H1 (cell line): ENCODE results near the gene DEPDC1. TPM values are rescaled to one million over a fixed set of nuclear protein-coding genes. Genes with fewer than 3 reads are reported as not detected.

Source experiments
- CTCF ChIA-PET: fragments of 300-600 bp; sonication (Branson Sonifier 250); formaldehyde crosslinking; loops from one replicate; lab custom pipeline; 2021; ENCODE audit not compliant: partially characterized antibody; lab: Charles Lee
- POLR2A ChIA-PET: fragments of 300-600 bp; sonication (Branson Sonifier 250); formaldehyde crosslinking; loops from one replicate; lab custom pipeline; 2021; ENCODE audit warnings: inconsistent platforms; ENCODE audit not compliant: partially characterized antibody; lab: Charles Lee
- DNase-seq, 2 experiments: peaks; one replicate each; pipeline versions ENCODE4 v3.0.0 to v3.0.0-alpha.2; 2010 to 2022; ENCODE audit warnings: low spot score in 2 of 2, low read depth in 1 of 2, mixed read lengths in 1 of 2
- FAIRE-seq: peaks from 2 replicates; lab custom pipeline; 2011; peaks lifted over from hg19 to GRCh38; lab: Jason Lieb, UNC
- H2AFZ ChIP-seq: 2 replicates; pipeline ENCODE4 v1.8.1; 2012; ENCODE audit warnings: low read length, inconsistent platforms
- H2AK5ac ChIP-seq: 2 replicates; pipeline ENCODE4 v1.6.1; 2013; ENCODE audit warnings: low read depth, low read length
- H2BK120ac ChIP-seq: replicated peaks from 2 replicates; pipeline ENCODE3; 2013; ENCODE audit warnings: low read depth, low read length, inconsistent platforms
- H2BK12ac ChIP-seq: 2 replicates; pipeline ENCODE4 v1.6.1; 2013; ENCODE audit warnings: low read depth, low read length
- H2BK15ac ChIP-seq: 2 replicates; pipeline ENCODE4 v1.6.1; 2013; ENCODE audit warnings: low read length
- H2BK20ac ChIP-seq: 2 replicates; pipeline ENCODE4 v1.6.1; 2013; ENCODE audit warnings: low read length
- H2BK5ac ChIP-seq: 2 replicates; pipeline ENCODE4 v1.6.1; 2013; ENCODE audit warnings: low read depth, low read length
- H3K14ac ChIP-seq: 2 replicates; pipeline ENCODE4 v1.6.1; 2013; ENCODE audit warnings: inconsistent platforms; ENCODE audit not compliant: insufficient read length
- H3K18ac ChIP-seq: 2 replicates; pipeline ENCODE4 v1.6.1; 2013; ENCODE audit warnings: low read length; ENCODE audit errors: extremely low read depth
- H3K23ac ChIP-seq: 2 replicates; pipeline ENCODE4 v1.6.1; 2013; ENCODE audit warnings: inconsistent platforms; ENCODE audit not compliant: insufficient read length
- H3K23me2 ChIP-seq: 2 replicates; pipeline ENCODE4 v1.6.1; 2013; ENCODE audit warnings: low read depth, low read length
- H3K27ac ChIP-seq: 2 replicates; pipeline ENCODE4 v1.6.1; 2011; ENCODE audit warnings: low read depth, low read length, inconsistent platforms
- H3K27me3 ChIP-seq, 4 experiments: replicated peaks in 1 of 4; 1 replicate in 1 of 4; 2 replicates in 3 of 4; pipeline versions ENCODE4 v1.6.1 to v1.8.1; 2011 to 2013; ENCODE audit warnings: low read length in 3 of 4, mild to moderate bottlenecking in 3 of 4, inconsistent platforms in 2 of 4, mixed read lengths in 2 of 4, moderate library complexity in 1 of 4; ENCODE audit not compliant: control insufficient read depth in 3 of 4, insufficient read depth in 3 of 4; ENCODE audit errors: extremely low read depth in 1 of 4
- H3K36me3 ChIP-seq, 4 experiments: 2 replicates each; pipeline versions ENCODE4 v1.6.1 to v1.8.1; 2011 to 2013; ENCODE audit warnings: mild to moderate bottlenecking in 4 of 4, low read length in 3 of 4, moderate library complexity in 2 of 4, control low read depth in 1 of 4, inconsistent platforms in 1 of 4; ENCODE audit not compliant: insufficient read depth in 4 of 4, control insufficient read depth in 2 of 4
- H3K4ac ChIP-seq: replicated peaks from 2 replicates; pipeline ENCODE3; 2013; ENCODE audit warnings: low read length, low read depth, mixed read lengths, inconsistent platforms; ENCODE audit not compliant: insufficient read length
- H3K4me1 ChIP-seq, 4 experiments: replicated peaks in 1 of 4; 1 replicate in 1 of 4; 2 replicates in 3 of 4; pipeline versions ENCODE4 v1.6.1 to v1.8.1; 2011 to 2013; ENCODE audit warnings: low read length in 3 of 4, inconsistent platforms in 2 of 4, mixed read lengths in 1 of 4; ENCODE audit not compliant: insufficient read depth in 4 of 4, control insufficient read depth in 3 of 4
- H3K4me2 ChIP-seq, 2 experiments: 2 replicates each; pipeline versions ENCODE4 v1.6.1 to v1.8.1; 2011 to 2013; ENCODE audit warnings: low read depth in 2 of 2, low read length in 2 of 2, control low read depth in 1 of 2, inconsistent platforms in 1 of 2, mild to moderate bottlenecking in 1 of 2; ENCODE audit not compliant: insufficient read depth in 1 of 2
- H3K4me3 ChIP-seq, 4 experiments: fragments of 200-600, 300-600 bp in 1 of 4; sonication (generic), shearing (Covaris generic), sonication (Bioruptor Twin) in 1 of 4; 2 replicates each; pipeline versions ENCODE4 v1.5.1 to v1.8.1; 2011 to 2016; ENCODE audit warnings: low read length in 4 of 4, low read depth in 3 of 4, control low read depth in 2 of 4, inconsistent platforms in 2 of 4, mild to moderate bottlenecking in 2 of 4, mixed read lengths in 1 of 4, moderate library complexity in 1 of 4; ENCODE audit not compliant: insufficient read depth in 2 of 4; ENCODE audit errors: extremely low read depth in 1 of 4
- H3K56ac ChIP-seq: replicated peaks from 2 replicates; pipeline ENCODE3; 2013; ENCODE audit warnings: low read depth, mild to moderate bottlenecking, mixed read lengths, low read length, inconsistent platforms; ENCODE audit not compliant: insufficient read length
- H3K79me1 ChIP-seq: 2 replicates; pipeline ENCODE4 v1.6.1; 2013; ENCODE audit warnings: low read depth, low read length, control low read depth
- H3K79me2 ChIP-seq, 2 experiments: 2 replicates each; pipeline versions ENCODE4 v1.6.1 to v1.8.1; 2012 to 2013; ENCODE audit warnings: low read length in 2 of 2, mild to moderate bottlenecking in 2 of 2, inconsistent platforms in 1 of 2; ENCODE audit not compliant: insufficient read depth in 2 of 2, control insufficient read depth in 1 of 2
- H3K9ac ChIP-seq, 4 experiments: replicated peaks in 1 of 4; 1 replicate in 1 of 4; 2 replicates in 3 of 4; pipeline versions ENCODE4 v1.6.1 to v1.8.1; 2011 to 2013; ENCODE audit warnings: low read depth in 3 of 4, low read length in 3 of 4, control low read depth in 2 of 4, mild to moderate bottlenecking in 2 of 4, moderate library complexity in 2 of 4, inconsistent platforms in 1 of 4; ENCODE audit errors: extremely low read depth in 1 of 4
- H3K9me3 ChIP-seq, 2 experiments: 2 replicates each; pipeline versions ENCODE4 v1.6.1 to v1.8.1; 2012 to 2013; ENCODE audit warnings: mild to moderate bottlenecking in 2 of 2, moderate library complexity in 2 of 2, control low read depth in 1 of 2, inconsistent platforms in 1 of 2, low read depth in 1 of 2, low read length in 1 of 2, mixed read lengths in 1 of 2; ENCODE audit not compliant: insufficient read depth in 2 of 2
- H4K20me1 ChIP-seq, 2 experiments: replicated peaks in 1 of 2; 2 replicates each; pipeline versions ENCODE3 to v1.8.1; 2011 to 2013; ENCODE audit warnings: inconsistent platforms in 2 of 2, low read length in 2 of 2, mild to moderate bottlenecking in 1 of 2; ENCODE audit not compliant: insufficient read depth in 2 of 2, control insufficient read depth in 1 of 2
- H4K5ac ChIP-seq: 2 replicates; pipeline ENCODE4 v1.6.1; 2013; ENCODE audit warnings: low read length, low read depth, mixed read lengths, inconsistent platforms; ENCODE audit not compliant: insufficient read length
- H4K8ac ChIP-seq: 2 replicates; pipeline ENCODE4 v1.8.0; 2013; ENCODE audit warnings: mild to moderate bottlenecking, moderate library complexity, low read length, inconsistent platforms; ENCODE audit not compliant: insufficient read depth; ENCODE audit errors: extremely low read depth
- H4K91ac ChIP-seq: replicated peaks from 2 replicates; pipeline ENCODE3; 2013; ENCODE audit warnings: low read length, mixed read lengths, inconsistent platforms; ENCODE audit not compliant: insufficient read length
- FOSL1 ChIP-seq: IDR thresholded peaks from 2 replicates; pipeline ENCODE4 v1.6.1; 2011; ENCODE audit warnings: mild to moderate bottlenecking, low read depth, low read length, moderate library complexity; ENCODE audit not compliant: insufficient read depth
- HDAC6 ChIP-seq: IDR thresholded peaks from one replicate; pipeline ENCODE4 v1.7.1; 2012; ENCODE audit warnings: low read depth, mild to moderate bottlenecking, inconsistent platforms, low read length, moderate library complexity
- MAFK ChIP-seq: IDR thresholded peaks from 2 replicates; pipeline ENCODE4 v1.6.1; 2012; ENCODE audit warnings: low read depth, mild to moderate bottlenecking, improper control_type of control experiment, low read length
- POLR2A ChIP-seq, 2 experiments: IDR thresholded peaks; 1 replicate in 1 of 2; 2 replicates in 1 of 2; pipeline ENCODE4 v1.6.1; 2011; ENCODE audit warnings: low read depth in 2 of 2, low read length in 2 of 2, mild to moderate bottlenecking in 2 of 2; ENCODE audit errors: control extremely low read depth in 1 of 2
- POU5F1 ChIP-seq: IDR thresholded peaks from 2 replicates; pipeline ENCODE4 v1.6.1; 2011; ENCODE audit warnings: low read depth, mild to moderate bottlenecking, low read length, moderate library complexity
- RFX5 ChIP-seq: IDR thresholded peaks from 2 replicates; pipeline ENCODE4 v1.6.1; 2011; ENCODE audit warnings: low read depth, low read length, improper control_type of control experiment, borderline replicate concordance
- SP2 ChIP-seq: IDR thresholded peaks from 2 replicates; pipeline ENCODE4 v1.6.1; 2012; ENCODE audit warnings: mild to moderate bottlenecking, low read length, inconsistent platforms
- SRF ChIP-seq: IDR thresholded peaks from 2 replicates; pipeline ENCODE4 v1.6.1; 2011; ENCODE audit warnings: mild to moderate bottlenecking, low read depth, low read length, moderate library complexity
- TAF1 ChIP-seq: IDR thresholded peaks from 2 replicates; pipeline ENCODE4 v1.6.1; 2011; ENCODE audit warnings: mild to moderate bottlenecking, low read depth, low read length
- TEAD4 ChIP-seq: IDR thresholded peaks from 2 replicates; pipeline ENCODE4 v1.6.1; 2012; ENCODE audit warnings: low read depth, low read length, inconsistent platforms, mixed read lengths
- WGBS, 2 experiments: shearing (Covaris generic) in 1 of 2; methylation state at CpG; one replicate each; pipeline versions ENCODE4 v1.1.6 to v1.1.7; 2013 to 2015; ENCODE audit warnings: low lambda C conversion rate in 2 of 2, mixed read lengths in 2 of 2, inconsistent platforms in 1 of 2, low coverage in 1 of 2, missing lambda C conversion rate in 1 of 2; ENCODE audit not compliant: insufficient replicate concordance in 2 of 2, insufficient coverage in 1 of 2, insufficient read length in 1 of 2; ENCODE audit errors: extremely low coverage in 1 of 2, missing lambda C conversion rate in 1 of 2; 5-methylcytosine and 5-hydroxymethylcytosine counted together
- polyA plus RNA-seq, 7 experiments: library from polyadenylated mRNA; depleted of rRNA in 3 of 7; stranded (reverse) in 5 of 7; unstranded in 2 of 7; fragments of >200 nt in 5 of 7; fragments of 200-250 nt in 2 of 7; gene quantifications; 1 replicate in 5 of 7; 2 replicates in 1 of 7; 4 replicates in 1 of 7; pipeline versions ENCODE4 v1.2.1 to v1.2.3, GENCODE V29; 2011 to 2013; ENCODE audit warnings: missing spikeins in 2 of 7, mixed read lengths in 2 of 7
- total RNA-seq: library from RNA; stranded (reverse); fragmentation: NEBNext Ultra II Directional; extraction: Animal tissue kit (Norgen Biotek cat#: 25700); gene quantifications from 2 replicates; pipeline ENCODE4 v1.2.1, GENCODE V29; 2021
- TF ChIP-seq, protein P1 (sequence below): IDR thresholded peaks from 2 replicates; pipeline ENCODE4 v1.6.1; 2011; ENCODE audit warnings: low read depth, mild to moderate bottlenecking, low read length; ENCODE audit not compliant: insufficient read depth
- TF ChIP-seq, protein P2 (sequence below): IDR thresholded peaks from 2 replicates; pipeline ENCODE4 v1.6.1; 2012; ENCODE audit warnings: low read length, inconsistent platforms

The DEPDC1 gene
- total and polyA plus RNA-seq, 2 of the 8 experiments (the other 6 are each of a cell fraction or from before 2014, with no cell fraction given) = 5.5 to 46.5 TPM

DNA sequence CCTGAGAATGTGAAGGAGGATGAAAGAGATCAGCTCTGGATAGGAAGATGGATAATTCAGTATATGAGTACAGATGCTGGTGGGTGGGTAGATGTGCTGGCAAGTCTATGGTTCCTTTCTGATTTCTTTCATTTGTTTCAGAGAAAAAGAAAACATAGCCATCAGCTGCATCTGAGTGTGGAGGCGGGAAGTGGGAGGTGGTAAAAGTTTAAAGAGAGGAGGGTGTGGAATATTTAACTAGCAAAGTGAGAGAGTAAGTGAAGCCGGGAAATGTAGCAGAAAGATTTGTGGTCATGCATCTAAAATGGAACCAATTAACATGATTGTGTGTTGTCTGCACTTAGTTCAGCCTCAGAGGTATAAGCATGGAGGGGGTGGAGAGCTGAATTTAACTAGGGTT lies 63.5 kb downstream of the DEPDC1 start:
- Histone ChIP-seq H3K23ac (no peak overlapping the region), H3K79me1 (no peaks in the 10 kb centered on the region), H2BK120ac (no peak overlapping the region), H3K4me2 (no peak overlapping the region), H2BK12ac (no peak overlapping the region), H2BK5ac (no peak overlapping the region), H3K9me3 (no peaks in the 10 kb centered on the region), H2AFZ (no peak overlapping the region), H3K23me2 (no peaks in the 10 kb centered on the region; the same call in 1 of the 2 replicates), H3K27me3 (no peaks in the 10 kb centered on the region), H3K27ac (no peak overlapping the region), H3K9ac (no peak overlapping the region), H3K36me3 (no peaks in the 10 kb centered on the region), H4K20me1 (no peaks in the 10 kb centered on the region), H2BK15ac (no peak overlapping the region), H4K5ac (no peak overlapping the region), H4K8ac (no peak overlapping the region), H3K4me3 (no peak overlapping the region), H2BK20ac (no peak overlapping the region), H3K14ac (no peak overlapping the region), H3K18ac (no peak overlapping the region), H2AK5ac (no peak overlapping the region), H3K79me2 (no peaks in the 10 kb centered on the region), H4K91ac (no peak overlapping the region), H3K4me1 (peaks cover 0 to 3% (median 0%) of the 10 kb centered on the region in 4 experiments; a peak in 1 of 7 replicates), H3K4ac (no peak overlapping the region), H3K56ac (no peak overlapping the region)
- ChIA-PET POLR2A (no interaction called here), CTCF (interaction anchor here (1.2 to 1.9 kb wide), 3 partner anchors 9 to 316 kb away, joined by 3 to 13 read pairs (median 6); no protein-coding TSS in a partner anchor)
- DNase-seq (no peak), FAIRE-seq (no peak)
- WGBS, 2 experiments = 81 to 100% methylated on average over 1 to 2 of the region's 2 CpGs
- TF ChIP-seq POLR2A (IDR thresholded peaks at IDR 0.05; ENCODE audit: control extremely low read depth in 1 of 2, low read depth in 2 of 2, low read length in 2 of 2) (no peak), TEAD4 (no peak), TAF1 (no peak), SRF (no peak), RFX5 (no peak), HDAC6 (no peak), FOSL1 (no peak), SP2 (no peak), MAFK (no peak), POU5F1 (no peak)
- TF ChIP-seq, protein P1, sequence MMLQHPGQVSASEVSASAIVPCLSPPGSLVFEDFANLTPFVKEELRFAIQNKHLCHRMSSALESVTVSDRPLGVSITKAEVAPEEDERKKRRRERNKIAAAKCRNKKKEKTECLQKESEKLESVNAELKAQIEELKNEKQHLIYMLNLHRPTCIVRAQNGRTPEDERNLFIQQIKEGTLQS = no peak
- TF ChIP-seq, protein P2, sequence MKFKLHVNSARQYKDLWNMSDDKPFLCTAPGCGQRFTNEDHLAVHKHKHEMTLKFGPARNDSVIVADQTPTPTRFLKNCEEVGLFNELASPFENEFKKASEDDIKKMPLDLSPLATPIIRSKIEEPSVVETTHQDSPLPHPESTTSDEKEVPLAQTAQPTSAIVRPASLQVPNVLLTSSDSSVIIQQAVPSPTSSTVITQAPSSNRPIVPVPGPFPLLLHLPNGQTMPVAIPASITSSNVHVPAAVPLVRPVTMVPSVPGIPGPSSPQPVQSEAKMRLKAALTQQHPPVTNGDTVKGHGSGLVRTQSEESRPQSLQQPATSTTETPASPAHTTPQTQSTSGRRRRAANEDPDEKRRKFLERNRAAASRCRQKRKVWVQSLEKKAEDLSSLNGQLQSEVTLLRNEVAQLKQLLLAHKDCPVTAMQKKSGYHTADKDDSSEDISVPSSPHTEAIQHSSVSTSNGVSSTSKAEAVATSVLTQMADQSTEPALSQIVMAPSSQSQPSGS = no peak
